Measurements from ENCODE around the gene PCDHGB7.
A peak's percentile ranks its signal among the peaks of the same experiment; 100 is the strongest.
"Not testable (repeated sequence)": the region's sequence is repeated elsewhere in the genome, so short reads cannot be mapped to it uniquely, and the experiment has no call there.

The PCDHGB7 gene

DNA sequence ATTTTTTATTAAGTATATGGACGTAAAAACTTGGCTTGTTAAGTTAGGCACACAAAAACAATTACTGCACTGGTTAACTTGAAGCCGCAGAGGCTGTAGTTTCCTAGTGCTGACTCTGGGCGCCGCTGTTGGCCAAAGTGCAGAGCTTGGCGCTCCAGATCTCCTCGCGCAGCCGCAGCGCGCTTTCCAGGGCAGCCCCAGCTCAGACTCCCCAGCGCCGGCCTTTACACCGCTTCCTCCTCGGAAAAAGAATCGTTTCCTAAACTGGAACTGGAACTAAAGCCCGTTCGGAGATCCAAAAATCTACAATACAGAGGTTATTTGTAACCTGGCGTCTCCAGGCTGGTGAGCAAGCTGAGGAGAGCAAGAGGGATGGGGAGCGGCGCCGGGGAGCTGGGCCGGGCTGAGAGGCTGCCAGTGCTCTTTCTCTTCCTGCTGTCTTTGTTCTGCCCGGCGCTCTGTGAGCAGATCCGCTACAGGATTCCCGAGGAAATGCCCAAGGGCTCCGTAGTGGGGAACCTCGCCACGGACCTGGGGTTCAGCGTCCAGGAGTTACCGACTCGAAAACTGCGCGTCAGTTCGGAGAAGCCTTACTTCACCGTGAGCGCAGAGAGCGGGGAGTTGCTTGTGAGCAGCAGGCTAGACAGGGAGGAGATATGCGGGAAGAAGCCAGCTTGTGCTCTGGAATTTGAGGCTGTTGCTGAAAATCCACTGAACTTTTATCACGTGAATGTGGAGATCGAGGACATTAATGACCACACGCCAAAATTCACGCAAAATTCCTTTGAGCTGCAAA is 19.5 kb upstream of the PCDHGB7 start, which contains the start of gene PCDHGB5:
PCDHGB5 (plus strand) TSS at position 192 of the 796 bp plus-strand sequence; CDS start at position 373, 181 bp downstream.
- DNase-seq (ENCODE audit: low read depth), result not testable (repeated sequence)

DNA sequence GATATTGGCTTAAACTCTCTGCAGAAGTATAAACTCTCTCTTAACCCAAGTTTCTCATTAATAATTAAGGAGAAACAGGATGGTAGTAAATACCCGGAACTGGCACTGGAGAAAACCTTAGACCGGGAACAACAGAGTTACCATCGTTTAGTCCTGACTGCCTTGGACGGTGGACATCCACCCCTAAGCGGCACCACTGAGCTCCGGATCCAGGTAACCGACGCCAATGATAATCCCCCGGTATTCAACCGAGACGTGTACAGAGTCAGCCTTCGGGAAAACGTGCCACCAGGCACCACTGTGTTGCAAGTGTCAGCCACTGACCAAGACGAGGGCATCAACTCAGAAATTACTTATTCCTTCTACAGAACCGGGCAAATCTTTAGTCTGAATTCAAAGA is 18.9 kb upstream of the PCDHGB7 start:
- no peak for DNase-seq (ENCODE audit: low read depth)

DNA sequence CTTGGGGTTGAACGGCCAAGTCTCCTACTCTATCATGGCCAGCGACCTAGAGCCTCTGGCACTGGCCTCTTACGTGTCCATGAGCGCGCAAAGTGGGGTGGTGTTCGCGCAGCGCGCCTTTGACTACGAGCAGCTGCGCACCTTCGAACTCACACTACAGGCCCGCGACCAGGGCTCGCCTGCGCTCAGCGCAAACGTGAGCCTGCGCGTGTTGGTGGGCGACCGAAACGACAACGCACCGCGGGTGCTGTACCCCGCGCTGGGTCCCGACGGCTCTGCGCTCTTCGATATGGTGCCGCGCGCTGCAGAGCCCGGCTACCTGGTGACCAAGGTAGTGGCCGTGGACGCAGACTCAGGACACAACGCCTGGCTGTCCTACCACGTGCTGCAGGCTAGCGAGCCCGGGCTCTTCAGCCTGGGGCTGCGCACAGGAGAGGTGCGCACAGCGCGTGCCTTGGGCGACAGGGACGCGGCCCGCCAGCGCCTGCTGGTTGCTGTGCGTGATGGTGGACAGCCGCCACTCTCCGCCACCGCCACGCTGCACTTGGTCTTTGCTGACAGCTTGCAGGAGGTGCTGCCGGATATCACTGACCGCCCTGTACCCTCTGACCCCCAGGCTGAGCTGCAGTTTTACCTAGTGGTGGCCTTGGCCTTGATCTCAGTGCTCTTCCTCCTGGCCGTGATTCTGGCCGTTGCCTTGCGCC is 17.8 kb upstream of the PCDHGB7 start:
- DNase-seq (ENCODE audit: low read depth), result no peak

DNA sequence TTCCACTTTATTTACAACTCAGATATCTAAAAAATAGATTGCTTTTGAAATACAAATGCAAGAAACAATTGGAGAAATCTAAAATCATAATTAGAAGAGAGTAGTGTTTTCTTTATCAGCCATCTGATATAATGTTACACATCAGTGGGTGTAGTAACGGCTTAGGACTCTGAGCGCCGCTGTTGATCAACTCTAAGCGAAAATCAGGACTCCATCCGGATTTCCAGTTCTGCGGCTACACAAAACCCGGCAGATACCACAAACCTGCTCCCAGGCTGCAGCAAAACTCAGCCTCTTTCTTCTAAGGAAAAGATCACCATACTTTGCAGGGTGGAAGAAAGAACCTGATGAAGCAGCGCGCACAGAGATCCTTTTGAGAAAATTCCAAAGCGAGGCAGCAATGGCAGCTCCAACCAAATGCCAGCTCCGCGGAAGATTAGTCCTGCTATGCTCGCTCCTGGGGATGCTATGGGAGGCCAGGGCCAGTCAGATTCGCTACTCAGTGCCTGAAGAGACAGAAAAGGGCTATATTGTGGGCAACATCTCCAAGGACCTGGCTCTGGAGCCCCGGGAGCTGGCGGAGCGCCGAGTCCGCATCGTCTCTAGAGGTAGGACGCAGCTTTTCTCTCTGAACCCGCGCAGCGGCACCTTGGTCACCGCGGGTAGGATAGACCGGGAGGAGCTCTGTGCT is 14.8 kb upstream of the PCDHGB7 start, which contains the start of gene PCDHGA9:
PCDHGA9 (plus strand) TSS at position 226 of the 691 bp plus-strand sequence; CDS start at position 401, 175 bp downstream.
- DNase-seq (ENCODE audit: low read depth), result no peak

DNA sequence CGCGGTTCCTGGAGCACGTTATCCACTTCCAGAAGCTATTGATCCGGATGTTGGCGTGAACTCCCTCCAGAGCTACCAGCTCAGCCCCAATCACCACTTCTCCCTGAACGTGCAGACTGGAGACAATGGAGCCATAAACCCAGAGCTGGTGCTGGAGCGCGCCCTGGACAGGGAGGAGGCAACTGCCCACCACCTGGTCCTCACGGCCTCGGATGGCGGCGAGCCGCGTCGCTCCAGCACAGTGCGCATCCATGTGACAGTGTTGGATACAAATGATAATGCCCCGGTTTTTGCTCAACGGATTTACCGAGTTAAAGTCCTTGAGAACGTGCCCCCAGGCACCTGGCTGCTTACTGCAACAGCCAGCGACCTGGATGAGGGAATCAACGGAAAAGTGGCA is 14.1 kb upstream of the PCDHGB7 start:
- DNase-seq (ENCODE audit: low read depth), result no peak

DNA sequence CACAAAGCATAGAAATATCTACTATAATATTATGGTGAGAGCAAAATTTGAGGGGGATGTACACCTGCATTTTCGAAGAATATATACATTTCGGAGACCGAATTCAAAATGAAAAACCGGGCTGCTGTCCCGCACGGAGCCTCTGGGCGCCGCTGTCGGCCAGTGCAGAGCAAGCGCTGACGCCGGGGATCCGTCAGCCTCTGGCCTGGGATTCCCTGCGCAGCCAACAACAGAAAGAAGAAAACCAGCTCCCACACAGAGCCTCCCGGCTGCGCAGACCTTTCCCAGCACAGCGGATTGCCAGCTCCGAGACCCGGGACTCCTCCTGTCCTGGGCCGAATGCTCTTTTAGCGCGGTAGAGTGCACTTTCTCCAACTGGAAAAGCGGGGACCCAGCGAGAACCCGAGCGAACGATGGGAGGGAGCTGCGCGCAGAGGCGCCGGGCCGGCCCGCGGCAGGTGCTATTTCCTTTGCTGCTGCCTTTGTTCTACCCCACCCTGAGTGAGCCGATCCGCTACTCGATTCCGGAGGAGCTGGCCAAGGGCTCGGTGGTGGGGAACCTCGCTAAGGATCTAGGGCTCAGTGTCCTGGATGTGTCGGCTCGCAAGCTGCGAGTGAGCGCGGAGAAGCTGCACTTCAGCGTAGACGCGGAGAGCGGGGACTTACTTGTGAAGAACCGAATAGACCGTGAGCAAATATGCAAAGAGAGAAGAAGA is 9.5 kb upstream of the PCDHGB7 start, which contains the start of gene PCDHGB6:
PCDHGB6 (plus strand) TSS at position 232 of the 716 bp plus-strand sequence; CDS start at position 414, 182 bp downstream.
- DNase-seq (ENCODE audit: low read depth), result not testable (repeated sequence)

DNA sequence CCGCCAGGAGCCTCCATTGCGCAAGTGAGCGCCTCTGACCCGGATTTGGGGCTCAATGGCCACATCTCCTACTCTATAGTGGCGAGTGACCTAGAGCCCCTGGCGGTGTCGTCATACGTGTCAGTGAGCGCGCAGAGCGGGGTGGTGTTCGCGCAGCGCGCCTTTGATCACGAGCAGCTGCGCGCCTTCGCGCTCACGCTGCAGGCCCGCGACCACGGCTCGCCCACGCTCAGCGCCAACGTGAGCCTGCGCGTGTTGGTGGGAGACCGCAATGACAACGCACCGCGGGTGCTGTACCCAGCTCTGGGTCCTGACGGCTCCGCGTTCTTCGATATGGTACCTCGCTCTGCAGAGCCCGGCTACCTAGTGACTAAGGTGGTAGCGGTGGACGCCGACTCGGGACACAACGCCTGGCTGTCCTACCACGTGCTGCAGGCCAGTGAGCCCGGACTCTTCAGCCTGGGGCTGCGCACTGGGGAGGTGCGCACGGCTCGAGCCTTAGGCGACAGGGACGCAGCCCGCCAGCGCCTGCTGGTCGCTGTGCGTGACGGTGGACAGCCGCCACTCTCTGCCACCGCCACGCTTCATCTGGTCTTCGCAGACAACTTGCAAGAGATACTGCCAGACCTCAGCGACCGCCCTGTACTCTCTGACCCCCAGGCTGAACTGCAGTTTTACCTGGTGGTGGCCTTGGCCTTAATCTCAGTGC is 7.7 kb upstream of the PCDHGB7 start:
- DNase-seq (ENCODE audit: low read depth), result no peak

DNA sequence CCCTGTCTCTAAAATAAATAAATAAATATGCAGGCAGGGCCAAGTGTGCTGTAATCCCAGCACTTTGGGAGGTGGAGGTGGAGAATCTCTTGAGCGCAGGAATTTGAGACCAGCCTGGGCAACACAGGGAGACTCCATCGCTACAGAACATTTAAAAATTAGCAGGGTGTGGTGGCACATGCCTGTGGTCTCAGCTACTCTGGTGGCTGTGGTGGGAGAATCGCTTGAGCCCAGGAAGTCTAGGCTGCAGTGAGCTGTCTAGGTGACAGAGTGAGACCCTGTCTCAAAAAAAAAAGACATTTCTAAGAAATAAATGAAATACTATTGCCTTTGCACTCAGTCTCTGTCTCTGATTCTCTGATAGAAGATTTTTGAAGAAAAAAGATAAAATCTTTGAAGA is 5.9 kb upstream of the PCDHGB7 start:
- DNase-seq (ENCODE audit: low read depth), result no peak

DNA sequence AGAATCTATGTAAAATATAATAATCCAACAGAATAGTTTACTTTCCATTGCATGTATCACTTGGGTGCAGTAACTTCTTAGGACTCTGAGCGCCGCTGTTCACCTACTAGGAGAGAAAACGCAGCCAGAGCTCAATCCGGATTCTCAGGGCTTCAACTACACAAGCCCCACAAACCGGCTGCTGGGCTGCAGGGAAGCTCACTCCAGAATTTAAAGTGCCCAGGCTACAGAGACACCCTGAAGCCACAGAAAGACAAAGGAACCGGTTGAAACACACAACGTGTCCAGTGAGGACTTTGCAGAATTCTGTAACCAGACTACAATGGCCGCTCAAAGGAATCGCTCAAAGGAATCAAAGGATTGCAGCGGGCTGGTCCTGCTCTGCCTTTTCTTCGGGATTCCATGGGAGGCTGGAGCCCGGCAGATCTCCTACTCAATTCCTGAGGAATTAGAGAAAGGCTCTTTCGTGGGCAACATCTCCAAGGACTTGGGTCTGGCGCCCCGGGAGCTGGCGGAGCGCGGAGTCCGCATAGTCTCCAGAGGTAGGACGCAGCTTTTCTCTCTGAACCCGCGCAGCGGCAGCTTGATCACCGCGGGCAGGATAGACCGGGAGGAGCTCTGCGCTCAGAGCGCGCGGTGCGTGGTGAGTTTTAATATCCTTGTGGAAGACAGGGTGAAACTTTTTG is 4.5 kb upstream of the PCDHGB7 start, which contains the start of gene PCDHGA10:
PCDHGA10 (plus strand) TSS at position 134 of the 686 bp plus-strand sequence; CDS start at position 323, 189 bp downstream.
- DNase-seq (ENCODE audit: low read depth), result peak; percentile 38

DNA sequence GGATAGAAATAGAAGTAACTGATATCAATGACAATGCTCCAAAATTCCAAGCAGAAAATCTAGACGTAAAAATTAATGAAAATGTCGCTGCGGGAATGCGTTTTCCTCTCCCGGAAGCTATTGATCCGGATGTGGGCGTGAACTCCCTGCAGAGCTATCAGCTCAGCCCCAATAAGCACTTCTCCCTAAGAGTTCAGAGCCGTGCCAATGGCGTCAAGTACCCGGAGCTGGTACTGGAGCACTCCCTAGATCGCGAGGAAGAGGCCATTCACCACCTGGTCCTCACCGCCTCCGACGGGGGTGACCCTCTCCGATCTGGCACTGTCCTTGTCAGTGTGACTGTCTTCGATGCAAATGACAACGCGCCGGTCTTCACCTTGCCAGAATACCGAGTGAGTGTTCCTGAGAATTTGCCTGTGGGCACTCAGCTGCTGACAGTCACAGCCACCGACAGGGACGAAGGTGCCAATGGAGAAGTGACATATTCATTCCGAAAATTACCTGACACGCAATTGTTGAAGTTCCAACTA is 3.9 kb upstream of the PCDHGB7 start:
- no peak for DNase-seq (ENCODE audit: low read depth)

DNA sequence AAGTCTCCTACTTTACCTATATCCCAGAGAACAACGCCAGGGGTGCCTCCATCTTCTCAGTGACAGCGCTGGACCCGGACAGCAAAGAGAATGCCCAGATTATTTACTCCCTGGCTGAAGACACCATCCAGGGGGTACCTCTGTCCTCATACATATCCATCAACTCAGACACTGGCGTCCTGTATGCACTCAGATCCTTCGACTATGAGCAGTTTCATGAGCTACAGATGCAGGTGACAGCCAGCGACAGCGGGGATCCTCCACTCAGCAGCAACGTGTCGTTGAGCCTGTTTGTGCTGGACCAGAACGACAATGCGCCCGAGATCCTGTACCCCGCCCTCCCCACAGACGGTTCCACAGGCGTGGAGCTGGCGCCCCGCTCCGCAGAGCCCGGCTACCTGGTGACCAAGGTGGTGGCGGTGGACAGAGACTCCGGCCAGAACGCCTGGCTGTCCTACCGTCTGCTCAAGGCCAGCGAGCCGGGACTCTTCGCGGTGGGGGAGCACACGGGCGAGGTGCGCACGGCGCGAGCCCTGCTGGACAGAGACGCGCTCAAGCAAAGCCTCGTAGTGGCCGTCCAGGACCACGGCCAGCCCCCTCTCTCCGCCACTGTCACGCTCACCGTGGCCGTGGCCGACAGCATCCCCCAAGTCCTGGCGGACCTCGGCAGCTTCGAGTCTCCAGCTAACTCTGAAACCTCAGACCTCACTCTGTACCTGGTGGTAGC is 2.8 kb upstream of the PCDHGB7 start:
- DNase-seq (ENCODE audit: low read depth), result not testable (repeated sequence)

DNA sequence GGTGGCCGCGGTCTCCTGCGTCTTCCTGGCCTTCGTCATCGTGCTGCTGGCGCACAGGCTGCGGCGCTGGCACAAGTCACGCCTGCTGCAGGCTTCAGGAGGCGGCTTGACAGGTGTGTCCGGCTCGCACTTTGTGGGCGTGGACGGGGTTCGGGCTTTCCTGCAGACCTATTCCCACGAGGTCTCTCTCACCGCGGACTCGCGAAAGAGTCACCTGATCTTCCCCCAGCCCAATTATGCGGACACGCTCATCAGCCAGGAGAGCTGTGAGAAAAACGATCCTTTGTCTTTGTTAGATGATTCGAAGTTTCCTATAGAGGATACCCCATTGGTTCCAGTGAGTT is 2.2 kb upstream of the PCDHGB7 start:
- DNase-seq (ENCODE audit: low read depth), result not testable (repeated sequence)

DNA sequence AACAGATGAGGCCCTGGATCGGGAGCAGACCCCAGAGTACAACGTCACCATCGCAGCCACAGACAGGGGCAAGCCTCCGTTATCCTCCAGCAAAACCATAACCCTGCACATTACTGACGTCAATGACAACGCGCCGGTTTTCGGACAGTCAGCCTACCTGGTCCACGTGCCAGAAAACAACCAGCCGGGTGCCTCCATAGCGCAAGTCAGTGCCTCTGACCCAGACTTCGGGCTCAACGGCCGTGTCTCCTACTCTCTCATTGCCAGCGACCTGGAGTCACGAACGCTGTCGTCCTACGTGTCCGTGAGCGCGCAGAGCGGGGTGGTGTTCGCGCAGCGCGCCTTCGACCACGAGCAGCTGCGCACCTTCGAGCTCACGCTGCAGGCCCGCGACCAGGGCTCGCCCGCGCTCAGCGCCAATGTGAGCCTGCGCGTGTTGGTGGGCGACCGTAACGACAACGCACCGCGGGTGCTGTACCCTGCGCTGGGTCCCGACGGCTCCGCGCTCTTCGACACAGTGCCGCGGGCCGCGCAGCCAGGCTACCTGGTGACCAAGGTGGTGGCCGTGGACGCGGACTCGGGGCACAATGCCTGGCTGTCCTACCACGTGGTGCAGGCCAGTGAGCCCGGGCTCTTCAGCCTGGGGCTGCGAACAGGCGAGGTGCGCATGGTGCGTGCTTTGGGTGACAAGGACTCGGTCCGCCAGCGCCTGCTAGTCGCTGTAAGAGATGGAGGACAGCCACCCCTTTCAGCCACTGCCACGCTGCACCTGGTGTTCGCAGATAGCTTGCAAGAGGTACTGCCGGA is 1.8 kb downstream of the PCDHGB7 start:
- no peak for DNase-seq (ENCODE audit: low read depth)

DNA sequence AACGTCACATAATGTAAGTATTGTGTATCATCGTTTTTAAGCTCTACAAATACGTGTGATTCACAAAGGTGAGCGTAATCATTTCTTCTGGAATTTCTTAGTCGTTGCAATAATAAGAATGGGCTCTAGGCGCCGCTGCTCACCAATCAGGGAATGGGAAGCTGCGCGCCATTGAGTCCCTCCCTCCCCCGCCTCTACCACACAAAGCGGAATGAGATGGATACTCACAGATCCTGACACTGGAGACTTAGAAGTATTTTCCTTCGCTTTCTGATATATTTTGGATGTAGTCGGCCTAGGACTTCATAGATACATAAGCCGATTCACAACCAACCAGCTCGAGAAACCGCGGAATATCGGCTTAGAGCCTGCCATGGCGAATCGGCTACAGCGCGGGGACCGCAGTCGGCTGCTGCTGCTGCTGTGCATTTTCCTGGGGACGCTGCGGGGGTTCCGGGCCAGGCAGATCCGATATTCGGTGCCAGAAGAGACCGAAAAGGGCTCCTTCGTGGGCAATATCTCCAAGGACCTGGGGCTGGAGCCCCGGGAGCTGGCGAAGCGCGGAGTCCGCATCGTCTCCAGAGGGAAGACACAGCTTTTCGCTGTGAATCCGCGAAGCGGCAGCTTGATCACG is 3.5 kb downstream of the PCDHGB7 start, which contains the start of gene PCDHGA11:
PCDHGA11 (plus strand) TSS at position 197 of the 634 bp plus-strand sequence; CDS start at position 374, 177 bp downstream.
- DNase-seq (ENCODE audit: low read depth), result peak; percentile 22

DNA sequence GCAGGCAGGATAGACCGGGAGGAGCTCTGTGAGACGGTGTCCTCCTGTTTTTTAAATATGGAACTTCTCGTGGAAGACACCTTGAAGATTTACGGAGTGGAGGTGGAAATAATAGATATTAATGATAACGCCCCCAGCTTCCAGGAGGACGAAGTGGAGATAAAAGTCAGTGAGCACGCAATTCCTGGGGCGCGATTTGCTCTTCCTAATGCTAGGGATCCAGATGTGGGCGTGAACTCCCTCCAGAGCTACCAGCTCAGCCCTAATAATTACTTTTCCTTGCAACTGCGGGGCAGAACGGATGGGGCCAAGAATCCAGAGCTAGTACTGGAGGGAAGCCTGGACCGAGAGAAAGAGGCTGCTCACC is 4.0 kb downstream of the PCDHGB7 start:
- DNase-seq (ENCODE audit: low read depth), result no peak

DNA sequence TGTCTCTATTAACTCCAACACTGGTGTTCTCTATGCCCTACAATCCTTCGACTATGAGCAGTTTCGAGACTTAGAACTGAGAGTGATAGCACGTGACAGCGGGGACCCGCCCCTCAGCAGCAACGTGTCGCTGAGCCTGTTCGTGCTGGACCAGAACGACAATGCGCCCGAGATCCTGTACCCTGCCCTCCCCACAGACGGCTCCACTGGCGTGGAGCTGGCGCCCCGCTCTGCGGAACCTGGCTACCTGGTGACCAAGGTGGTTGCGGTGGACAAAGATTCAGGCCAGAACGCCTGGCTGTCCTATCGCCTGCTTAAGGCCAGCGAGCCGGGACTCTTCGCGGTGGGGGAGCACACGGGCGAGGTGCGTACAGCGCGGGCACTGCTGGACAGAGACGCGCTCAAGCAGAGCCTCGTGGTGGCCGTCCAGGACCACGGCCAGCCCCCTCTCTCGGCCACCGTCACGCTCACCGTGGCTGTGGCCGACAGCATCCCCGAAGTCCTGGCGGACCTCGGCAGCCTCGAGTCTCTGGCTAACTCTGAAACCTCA is 5.3 kb downstream of the PCDHGB7 start:
- DNase-seq (ENCODE audit: low read depth), result no peak

DNA sequence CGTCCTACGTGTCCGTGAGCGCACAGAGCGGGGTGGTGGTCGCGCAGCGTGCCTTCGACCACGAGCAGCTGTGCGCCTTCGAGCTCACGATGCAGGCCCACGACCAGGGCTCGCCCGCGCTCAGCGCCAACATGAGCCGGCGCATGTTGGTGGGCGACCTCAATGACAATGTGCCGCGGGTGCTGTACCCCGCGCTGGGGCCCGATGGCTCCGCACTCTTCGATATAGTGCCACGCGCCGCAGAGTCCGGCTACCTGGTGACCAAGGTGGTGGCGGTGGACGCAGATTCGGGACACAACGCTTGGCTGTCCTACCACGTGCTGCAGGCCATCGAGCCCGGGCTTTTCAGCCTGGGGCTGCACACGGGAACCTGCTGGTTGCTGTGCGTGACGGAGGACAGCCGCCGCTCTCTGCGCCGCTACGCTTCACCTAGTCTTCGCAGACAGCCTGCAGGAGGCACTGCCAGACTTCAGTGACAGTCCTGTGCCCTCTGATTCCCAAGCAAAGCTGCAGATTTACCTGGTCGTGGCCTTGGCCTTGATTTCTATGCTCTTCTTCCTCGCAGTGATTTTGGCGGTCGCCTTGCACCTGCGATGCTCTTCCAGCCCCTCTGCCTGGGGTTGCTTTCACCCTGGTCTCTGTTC is 10.4 kb downstream of the PCDHGB7 start:
- no peak for DNase-seq (ENCODE audit: low read depth)
